T-helper 1 cell treated with Interleukin-12 subunit alpha and Interleukin-12 subunit beta and Interleukin-4 antibody, amounts not matched to agents 30 μg/mL and 1 μg/mL, for 36 hours (primary cell): ENCODE measurements around the gene PACSIN2.
A peak's percentile ranks its signal among the peaks of the same experiment; 100 is the strongest.
"Not testable (repeated sequence)": the region's sequence is repeated elsewhere in the genome, so short reads cannot be mapped to it uniquely, and the experiment has no call there.

Experiments
- H3K27ac Mint-ChIP-seq: one replicate; pipeline ENCODE4 v1.8.0; 2021; ENCODE audit warnings: mild to moderate bottlenecking, mixed read lengths
- H3K27me3 Mint-ChIP-seq: one replicate; pipeline ENCODE4 v1.8.0; 2021; ENCODE audit warnings: low read depth, mixed read lengths
- H3K36me3 Mint-ChIP-seq: one replicate; pipeline ENCODE4 v1.8.0; 2021; ENCODE audit warnings: low read depth, mixed read lengths
- H3K4me1 Mint-ChIP-seq: one replicate; pipeline ENCODE4 v1.8.0; 2021; ENCODE audit warnings: low read depth, mixed read lengths
- H3K4me3 Mint-ChIP-seq: one replicate; pipeline ENCODE4 v1.8.0; 2021; ENCODE audit warnings: mild to moderate bottlenecking, moderate library complexity, mixed read lengths
- H3K9me3 Mint-ChIP-seq: one replicate; pipeline ENCODE4 v1.8.0; 2021; ENCODE audit warnings: mixed read lengths

Gene PACSIN2

GRCh38 chr22:42972649-42973535 lies 42.1 kb downstream of the PACSIN2 start:
- H3K4me3 Mint-ChIP-seq: no peak overlapping the region
- no peak overlapping the region for H3K27ac Mint-ChIP-seq
- no peaks in the 10 kb centered on the region for H3K27me3 Mint-ChIP-seq
- H3K4me1 Mint-ChIP-seq: peaks cover 21% of the 10 kb centered on the region
- H3K36me3 Mint-ChIP-seq: peaks cover 13% of the 10 kb centered on the region
- H3K9me3 Mint-ChIP-seq: peaks cover 3% of the 10 kb centered on the region

GRCh38 chr22:42971473-42971860 lies 43.5 kb downstream of the PACSIN2 start:
- not testable (repeated sequence) for H3K27me3 Mint-ChIP-seq, H3K9me3 Mint-ChIP-seq, H3K27ac Mint-ChIP-seq, H3K4me3 Mint-ChIP-seq
- Mint-ChIP-seq H3K4me1 (peaks cover 17% of the 10 kb centered on the region), H3K36me3 (peaks cover 14% of the 10 kb centered on the region)

GRCh38 chr22:42970029-42970428 lies 44.9 kb downstream of the PACSIN2 start:
- H3K4me3 Mint-ChIP-seq: no peak overlapping the region
- peaks cover 22% of the 10 kb centered on the region for H3K4me1 Mint-ChIP-seq
- no peaks in the 10 kb centered on the region for H3K27me3 Mint-ChIP-seq
- peaks cover 14% of the 10 kb centered on the region for H3K36me3 Mint-ChIP-seq
- H3K27ac Mint-ChIP-seq: no peak overlapping the region
- peaks cover 3% of the 10 kb centered on the region for H3K9me3 Mint-ChIP-seq

DNA sequence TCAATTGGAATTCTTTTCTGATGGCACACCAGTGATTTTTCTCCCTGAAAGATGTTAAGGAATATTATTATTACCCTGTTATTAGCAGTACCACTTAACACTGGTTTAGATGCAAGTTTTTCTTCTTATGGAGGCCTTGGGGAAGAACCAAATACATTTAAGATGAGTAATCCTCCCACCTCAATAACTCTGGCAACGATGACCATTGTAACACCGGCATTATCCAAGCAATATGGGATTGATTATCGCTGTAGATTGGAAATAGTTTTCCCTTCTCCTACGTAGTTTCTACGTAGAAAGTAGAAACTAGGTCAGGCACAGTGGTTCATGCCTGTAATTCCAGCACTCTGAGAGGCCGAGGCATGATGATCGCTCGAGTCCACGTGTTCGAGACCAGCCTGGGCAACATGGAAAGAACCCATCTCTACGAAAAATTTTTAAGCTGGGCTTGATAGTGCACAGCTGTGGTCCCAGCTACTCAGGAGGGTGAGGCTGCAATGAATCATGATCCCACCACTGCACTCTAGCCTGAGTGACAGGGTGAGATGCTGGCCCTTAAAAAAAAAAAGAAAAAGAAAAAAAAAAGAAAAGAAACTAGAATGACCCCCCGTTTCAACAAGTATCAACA lies 45.5 kb downstream of the PACSIN2 start:
- Mint-ChIP-seq H3K36me3 (peaks cover 14% of the 10 kb centered on the region), H3K27ac (no peak overlapping the region), H3K9me3 (peaks cover 3% of the 10 kb centered on the region), H3K4me3 (no peak overlapping the region), H3K4me1 (peaks cover 28% of the 10 kb centered on the region), H3K27me3 (no peaks in the 10 kb centered on the region)

DNA sequence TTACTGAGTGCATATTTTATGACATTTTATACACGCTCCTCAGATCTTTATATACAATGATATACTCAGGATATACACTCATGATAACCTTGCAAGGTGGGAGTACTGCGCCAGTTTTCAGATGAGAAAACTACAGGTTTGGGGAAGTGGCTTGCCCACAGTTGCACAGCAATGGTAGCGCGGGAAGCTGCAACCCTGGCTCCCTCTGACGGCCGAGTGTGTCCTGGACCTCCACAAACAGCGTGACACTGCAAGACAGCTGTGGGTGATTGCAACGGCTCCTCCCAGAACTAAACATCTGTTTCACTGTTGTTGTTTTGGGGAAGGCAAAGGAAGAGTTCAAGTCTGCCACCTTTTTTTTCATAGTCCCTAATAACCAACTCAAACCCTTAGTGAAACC lies 47.0 kb downstream of the PACSIN2 start:
- no peak overlapping the region for H3K4me3 Mint-ChIP-seq
- H3K9me3 Mint-ChIP-seq: peaks cover 3% of the 10 kb centered on the region
- H3K27ac Mint-ChIP-seq: no peak overlapping the region
- H3K36me3 Mint-ChIP-seq: peaks cover 14% of the 10 kb centered on the region
- no peaks in the 10 kb centered on the region for H3K27me3 Mint-ChIP-seq
- H3K4me1 Mint-ChIP-seq: peaks cover 25% of the 10 kb centered on the region

GRCh38 chr22:42967005-42967404 lies 47.9 kb downstream of the PACSIN2 start:
- Mint-ChIP-seq H3K27ac (no peak overlapping the region), H3K4me1 (peaks cover 22% of the 10 kb centered on the region), H3K36me3 (peaks cover 11% of the 10 kb centered on the region), H3K9me3 (peaks cover 1% of the 10 kb centered on the region), H3K4me3 (no peak overlapping the region), H3K27me3 (no peaks in the 10 kb centered on the region)

DNA sequence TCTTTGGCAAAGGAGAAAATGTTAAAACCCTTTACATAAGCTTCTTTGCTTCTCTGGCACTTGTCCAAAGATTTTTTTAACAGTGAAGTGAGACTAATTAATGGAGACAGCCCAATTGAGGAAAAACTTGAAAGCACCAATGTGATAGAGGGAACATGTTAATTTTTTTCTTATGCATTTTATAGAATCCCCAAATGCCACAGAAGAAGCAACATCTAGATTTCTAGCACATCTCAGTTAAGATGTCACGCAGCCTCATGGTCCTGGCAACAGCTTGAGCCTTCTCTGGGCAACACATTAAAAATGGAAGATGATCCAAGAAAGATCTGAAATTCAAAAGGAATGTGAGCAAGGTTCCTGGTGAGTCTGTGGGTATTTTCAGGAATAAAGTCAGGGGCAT lies 48.5 kb downstream of the PACSIN2 start:
- Mint-ChIP-seq H3K27ac (no peak overlapping the region), H3K4me1 (peaks cover 24% of the 10 kb centered on the region), H3K4me3 (no peak overlapping the region), H3K9me3 (no peaks in the 10 kb centered on the region), H3K36me3 (peaks cover 11% of the 10 kb centered on the region), H3K27me3 (no peaks in the 10 kb centered on the region)

DNA sequence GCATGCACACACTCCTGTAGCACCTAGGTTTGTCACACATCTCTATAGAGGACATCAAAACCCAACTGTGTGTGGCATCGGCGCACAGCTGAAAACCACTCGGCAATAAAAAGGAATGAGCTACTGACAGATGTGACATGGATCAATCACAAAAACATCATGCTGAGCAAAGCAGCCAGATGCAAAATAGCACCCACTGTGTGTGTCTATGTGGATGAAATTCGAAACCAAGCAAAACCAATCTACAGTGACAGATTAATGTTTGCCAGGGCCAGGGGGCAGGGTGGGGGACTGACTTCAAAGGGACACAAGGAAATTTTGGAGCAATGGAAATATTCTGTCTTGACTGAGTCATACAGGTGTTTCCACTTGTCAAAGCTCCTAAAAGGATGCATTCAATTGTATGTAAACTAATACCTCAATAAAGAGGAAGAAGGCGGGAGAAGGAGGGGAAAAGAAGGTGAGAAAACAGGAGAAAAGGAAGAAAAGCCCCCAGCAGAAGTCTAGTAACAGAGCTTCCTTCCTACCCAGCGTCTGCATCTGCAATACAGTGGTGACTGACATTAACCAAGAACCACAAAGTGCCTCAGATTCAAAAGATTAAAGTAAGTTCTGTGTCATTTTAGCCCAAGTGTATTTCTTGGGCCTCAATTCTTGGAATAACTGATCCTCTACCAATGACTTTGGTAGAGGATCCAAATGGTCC lies 49.8 kb downstream of the PACSIN2 start:
- Mint-ChIP-seq H3K4me3 (peak overlapping the region; percentile 15), H3K4me1 (peaks cover 34% of the 10 kb centered on the region), H3K27me3 (no peaks in the 10 kb centered on the region), H3K27ac (peak overlapping the region; percentile 37), H3K36me3 (peaks cover 11% of the 10 kb centered on the region), H3K9me3 (no peaks in the 10 kb centered on the region)

- Mint-ChIP-seq H3K27me3 (no peaks in the 10 kb centered on the region), H3K36me3 (peaks cover 4% of the 10 kb centered on the region), H3K4me3 (no peak overlapping the region), H3K9me3 (no peaks in the 10 kb centered on the region), H3K4me1 (peaks cover 46% of the 10 kb centered on the region), H3K27ac (no peak overlapping the region)
Measured at GRCh38 chr22:42963231-42963595, 51.7 kb downstream of the PACSIN2 start.

GRCh38 chr22:42962295-42963230 lies 52.4 kb downstream of the PACSIN2 start:
- Mint-ChIP-seq H3K9me3 (no peaks in the 10 kb centered on the region), H3K36me3 (no peaks in the 10 kb centered on the region), H3K27ac (no peak overlapping the region), H3K4me3 (no peak overlapping the region), H3K27me3 (no peaks in the 10 kb centered on the region), H3K4me1 (peaks cover 46% of the 10 kb centered on the region)

GRCh38 chr22:42961810-42962209 lies 53.1 kb downstream of the PACSIN2 start:
- no peaks in the 10 kb centered on the region for H3K36me3 Mint-ChIP-seq
- H3K4me3 Mint-ChIP-seq: no peak overlapping the region
- peaks cover 46% of the 10 kb centered on the region for H3K4me1 Mint-ChIP-seq
- H3K27ac Mint-ChIP-seq: no peak overlapping the region
- no peaks in the 10 kb centered on the region for H3K9me3 Mint-ChIP-seq
- no peaks in the 10 kb centered on the region for H3K27me3 Mint-ChIP-seq

GRCh38 chr22:42961400-42961690 lies 53.6 kb downstream of the PACSIN2 start:
- H3K27ac Mint-ChIP-seq, H3K4me3 Mint-ChIP-seq, H3K36me3 Mint-ChIP-seq, H3K9me3 Mint-ChIP-seq, H3K27me3 Mint-ChIP-seq: not testable (repeated sequence)
- H3K4me1 Mint-ChIP-seq: peaks cover 46% of the 10 kb centered on the region

DNA sequence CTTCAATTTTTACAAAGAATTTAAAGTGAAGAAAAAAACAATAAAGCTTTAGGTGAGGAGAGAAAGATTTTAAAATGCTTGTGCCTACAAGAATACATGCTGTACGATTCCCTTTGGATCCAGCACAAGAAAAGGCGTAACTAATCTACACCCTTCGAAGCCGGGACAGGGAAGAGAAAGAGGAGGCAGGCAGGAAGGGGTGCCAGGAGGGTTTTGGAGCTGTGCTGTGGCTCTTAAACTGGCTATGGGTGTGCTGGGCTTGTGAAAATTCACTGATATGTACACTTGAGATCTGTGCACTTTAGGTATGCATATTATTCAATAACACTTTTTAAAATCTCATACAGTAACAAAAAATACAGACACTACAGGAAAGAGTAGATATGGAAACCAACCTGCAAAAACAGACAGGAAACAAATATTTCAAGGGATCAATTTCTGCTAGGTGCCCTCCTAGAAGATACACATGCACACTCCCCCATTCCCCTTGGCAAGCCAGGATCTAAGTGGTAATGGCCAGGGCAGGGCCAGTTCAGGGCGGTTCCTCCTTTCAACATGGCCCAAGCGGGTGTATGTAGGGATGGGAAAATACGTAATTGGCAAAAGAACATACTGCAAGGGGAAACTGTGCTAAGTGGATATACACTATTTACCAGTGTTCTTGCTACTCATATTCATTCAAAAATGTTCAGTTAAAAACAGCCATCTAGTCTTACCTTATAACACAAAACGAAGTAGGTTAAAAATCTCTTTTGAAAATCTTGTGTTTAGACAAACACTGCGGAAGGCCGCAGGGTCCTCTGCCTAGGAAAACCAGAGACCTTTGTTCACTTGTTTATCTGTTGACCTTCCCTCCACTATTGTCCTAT lies 54.2 kb downstream of the PACSIN2 start:
- no peaks in the 10 kb centered on the region for H3K27me3 Mint-ChIP-seq
- H3K4me1 Mint-ChIP-seq: peaks cover 46% of the 10 kb centered on the region
- no peak overlapping the region for H3K4me3 Mint-ChIP-seq
- H3K27ac Mint-ChIP-seq: no peak overlapping the region
- no peaks in the 10 kb centered on the region for H3K9me3 Mint-ChIP-seq
- no peaks in the 10 kb centered on the region for H3K36me3 Mint-ChIP-seq
